Left forelimb (tissue), 1 donor: ENCODE results near the gene TRIM2.
A peak's percentile ranks its signal among the peaks of the same experiment; 100 is the strongest.

Experiments used
- DNase-seq: peaks from one replicate; pipeline ENCODE4 v3.0.0-alpha.2; 2018; ENCODE audit warnings: low spot score

TRIM2 gene

DNA sequence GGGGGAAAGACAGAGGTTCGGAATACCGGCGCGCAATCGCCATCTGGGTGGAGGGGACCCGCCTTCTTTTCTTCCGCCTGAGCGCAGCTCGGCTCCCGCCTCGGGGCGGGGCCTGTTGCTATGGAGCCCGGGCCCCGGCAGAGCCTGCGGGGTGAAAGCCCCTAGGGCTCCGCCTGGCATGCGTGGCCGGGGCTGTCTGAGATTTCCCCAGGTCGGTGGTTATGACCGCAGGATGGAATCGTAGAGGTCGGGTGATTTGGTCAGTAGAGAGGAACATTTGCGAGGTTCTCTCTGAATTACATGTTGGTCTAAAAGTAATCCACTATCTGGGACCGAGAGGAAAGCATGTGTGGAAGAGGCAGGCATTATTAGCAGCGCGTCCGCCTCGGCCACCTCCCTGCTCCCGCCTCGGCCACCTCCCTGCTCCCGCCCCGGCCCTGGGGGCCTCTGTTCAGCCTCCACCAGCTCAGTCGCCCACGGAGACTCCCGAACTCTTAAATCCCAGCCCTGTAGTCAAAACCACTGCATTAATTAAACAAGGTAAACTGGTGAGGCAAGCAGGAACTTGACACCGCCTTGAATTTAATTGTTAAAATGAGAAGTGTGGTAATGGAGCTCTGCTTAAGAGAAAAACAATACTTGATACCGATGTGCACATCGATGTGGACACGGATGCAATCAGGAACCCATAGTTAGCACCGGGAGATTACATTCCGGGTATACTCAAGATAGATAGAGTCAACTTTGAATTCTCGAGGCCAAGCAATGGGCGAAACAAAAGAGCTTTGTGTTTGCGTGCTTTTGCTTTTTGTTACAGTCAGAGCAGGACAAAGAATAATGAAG is 45.2 kb downstream of the TRIM2 start:
- DNase-seq, result peak; percentile 88

DNA sequence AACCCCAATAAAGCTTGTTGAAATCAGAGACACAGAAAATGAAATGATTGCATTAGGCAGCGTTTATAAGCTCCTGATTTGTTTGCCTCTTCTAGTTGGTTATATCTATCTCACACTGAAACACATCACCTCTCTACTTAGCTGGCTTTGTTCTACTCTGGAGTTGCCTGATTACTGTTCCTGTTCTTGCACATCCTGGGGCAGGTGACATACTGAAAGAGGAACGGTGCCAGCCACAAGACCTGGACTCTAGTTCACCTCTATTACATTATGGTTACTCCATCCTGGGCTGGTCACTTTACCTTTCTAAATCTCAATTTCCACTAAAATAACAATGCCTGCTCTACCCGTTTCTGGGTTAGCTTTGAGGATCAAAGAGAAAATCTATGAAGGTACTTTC is 47.9 kb downstream of the TRIM2 start:
- DNase-seq, result no peak

DNA sequence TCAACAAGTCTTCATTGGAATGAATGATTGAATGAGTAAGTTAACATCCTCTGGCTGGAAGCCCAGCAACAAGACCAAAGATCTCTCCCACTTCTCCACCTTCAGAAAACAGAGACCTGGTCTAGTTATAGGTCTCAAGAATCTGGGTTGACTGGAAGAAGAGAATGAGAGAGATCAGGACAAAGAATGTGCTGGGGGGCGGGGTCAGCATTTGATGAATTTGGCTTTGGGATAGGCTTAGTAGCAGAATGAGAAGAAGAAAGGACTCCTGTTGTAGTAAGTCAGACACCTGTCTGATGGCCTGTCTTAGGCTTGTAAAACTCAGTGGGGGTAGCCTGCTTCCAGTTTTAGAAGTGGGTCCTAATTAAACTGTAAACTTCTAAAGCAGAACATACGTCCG is 51.0 kb downstream of the TRIM2 start:
- DNase-seq, result no peak

DNA sequence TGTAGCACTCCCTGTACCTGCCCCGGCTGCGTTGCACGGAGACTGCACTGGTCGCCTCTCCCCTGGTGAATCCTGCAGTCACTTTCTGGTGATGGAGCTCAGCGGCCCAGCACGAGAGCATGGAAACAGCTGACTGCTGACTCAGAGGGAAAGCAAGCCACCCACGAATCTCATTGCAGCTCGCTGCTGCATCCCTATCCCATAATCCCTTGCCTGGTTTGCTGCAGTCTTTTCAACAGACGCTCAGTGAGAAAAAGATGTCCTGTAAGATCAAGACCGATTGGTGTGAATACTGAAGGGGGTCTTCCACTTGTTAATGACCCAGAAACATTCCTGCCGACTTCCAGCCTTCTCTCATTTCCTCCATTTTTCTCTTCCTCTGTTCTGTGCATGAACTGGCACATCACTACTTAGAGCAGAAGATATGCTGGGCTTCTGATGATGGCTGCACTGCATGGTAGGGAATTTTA is 52.9 kb downstream of the TRIM2 start:
- DNase-seq, result no peak

DNA sequence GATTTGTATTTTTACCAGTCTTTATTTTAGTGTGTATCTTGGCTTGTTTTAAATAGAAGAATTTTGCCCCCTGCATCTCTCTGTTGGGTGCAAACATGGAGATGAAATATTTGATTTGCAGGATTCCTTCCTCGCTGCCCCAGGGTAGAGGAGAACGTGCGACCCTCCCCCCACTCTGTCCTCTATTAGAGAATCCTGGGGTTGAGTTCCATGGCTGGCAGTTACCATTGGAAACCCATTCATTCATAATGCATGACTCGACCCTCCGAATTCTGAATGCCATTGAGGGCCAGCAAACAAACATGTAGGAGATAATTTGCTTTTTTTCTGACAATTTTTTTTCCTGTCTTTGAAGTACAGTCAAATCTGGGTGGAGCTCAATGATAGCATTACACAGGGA is 53.7 kb downstream of the TRIM2 start:
- DNase-seq, result no peak

DNA sequence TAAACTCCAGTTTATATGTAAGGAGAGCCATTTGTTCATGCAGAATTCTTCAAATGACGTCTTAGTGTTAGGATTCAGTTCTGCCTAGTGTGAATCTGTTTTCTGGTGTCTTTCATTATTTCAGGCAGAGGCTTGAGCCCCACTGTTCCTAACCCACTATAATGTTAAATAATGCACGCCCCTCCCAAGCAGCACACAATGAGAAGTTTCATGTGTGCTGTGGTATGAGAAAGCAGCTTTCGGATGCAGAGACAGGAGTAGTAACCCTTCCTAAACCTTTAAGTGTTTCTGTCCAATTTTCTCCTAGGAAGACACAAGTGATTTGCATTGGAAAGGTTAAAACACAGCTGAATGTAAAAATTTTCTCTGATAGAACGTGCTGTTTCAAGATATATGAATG is 54.5 kb downstream of the TRIM2 start:
- DNase-seq, result no peak

DNA sequence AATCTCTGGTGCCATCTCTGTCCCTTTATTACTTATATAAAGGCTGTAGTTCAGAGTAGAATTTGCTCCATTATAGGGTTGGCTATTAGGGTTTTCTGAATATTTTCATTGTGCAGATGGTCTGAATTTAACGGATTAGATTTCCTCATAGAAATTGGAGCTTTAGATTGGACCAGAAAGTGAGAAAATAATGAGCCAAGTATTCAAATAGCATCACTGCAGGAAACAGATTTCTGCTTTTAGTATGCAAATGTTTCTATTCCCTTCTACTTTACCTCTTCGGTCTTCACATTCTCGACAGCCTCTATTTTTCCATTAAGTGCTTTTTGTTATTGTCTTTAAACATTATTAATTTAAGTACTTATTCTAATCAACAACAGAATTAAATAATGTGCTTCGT is 55.4 kb downstream of the TRIM2 start:
- DNase-seq, result no peak

DNA sequence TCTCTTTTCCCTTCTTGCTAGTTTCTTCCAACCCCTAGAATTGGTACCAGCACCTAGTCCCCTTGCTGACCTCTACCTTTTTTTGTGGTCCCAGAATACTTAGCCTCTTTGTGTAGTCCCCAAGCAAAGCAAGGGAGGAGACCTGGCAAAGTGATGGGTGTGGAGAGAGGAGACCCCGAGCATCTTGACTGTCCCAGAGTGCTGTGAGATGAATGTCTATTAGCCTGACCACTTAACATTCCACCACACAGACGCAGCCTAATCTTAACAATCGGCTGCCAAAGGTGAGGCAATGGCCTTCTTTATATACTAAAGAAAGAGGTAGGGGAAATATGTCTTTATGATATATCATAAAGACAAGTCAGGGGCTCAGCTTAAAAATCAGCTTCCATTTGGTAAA is 55.9 kb downstream of the TRIM2 start:
- no peak for DNase-seq

DNA sequence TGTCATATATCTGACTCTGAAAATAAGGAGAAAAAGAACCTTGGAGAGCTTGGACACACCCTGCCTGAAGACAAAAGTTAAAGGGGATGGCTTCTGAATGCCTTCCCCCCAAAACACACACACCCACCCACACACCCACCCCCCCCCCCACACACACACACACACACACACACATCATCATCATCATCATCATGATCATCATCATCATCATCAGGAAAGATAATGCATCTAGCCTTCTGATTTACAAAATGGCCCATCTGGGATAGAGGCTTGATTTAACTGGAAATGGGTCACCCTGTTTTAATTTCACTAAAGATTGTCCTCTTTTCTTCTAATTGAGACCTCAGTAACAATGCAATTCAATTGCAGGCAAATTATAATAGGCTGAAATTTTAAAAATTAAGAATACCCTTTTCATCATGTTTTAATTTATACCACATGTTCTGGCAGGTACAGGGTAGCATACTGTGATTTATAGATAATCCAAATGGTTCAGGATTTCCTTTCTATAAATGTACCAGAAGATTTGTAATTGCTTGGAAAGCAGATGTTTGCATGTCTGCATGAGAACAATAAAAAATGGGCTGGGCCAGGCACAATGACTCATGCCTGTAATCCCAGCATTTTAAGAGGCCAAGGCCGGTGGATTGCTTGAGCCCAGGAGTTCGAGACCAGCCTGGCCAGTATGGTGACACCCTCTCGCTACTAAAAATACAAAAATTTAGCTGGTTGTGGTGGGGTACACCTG is 56.5 kb downstream of the TRIM2 start:
- no peak for DNase-seq

DNA sequence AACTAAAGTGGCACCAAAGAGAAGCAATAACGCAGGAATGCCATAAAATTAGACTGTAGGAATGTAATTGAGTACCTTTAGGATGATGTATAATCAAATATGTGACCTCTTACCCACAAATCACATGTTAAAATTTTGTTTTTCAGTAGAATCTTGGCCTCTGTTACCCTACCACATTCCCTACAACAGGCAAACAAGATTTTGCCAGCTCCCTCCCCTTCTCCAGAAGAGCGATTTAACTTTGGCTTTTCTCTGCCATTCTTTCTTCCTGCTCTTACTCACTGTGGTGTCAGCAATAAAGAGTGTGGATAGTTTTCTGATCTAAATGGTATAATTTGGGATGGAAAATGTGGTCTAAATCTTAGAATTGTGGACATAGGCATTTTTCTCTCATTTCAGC is 57.2 kb downstream of the TRIM2 start:
- DNase-seq, result no peak

DNA sequence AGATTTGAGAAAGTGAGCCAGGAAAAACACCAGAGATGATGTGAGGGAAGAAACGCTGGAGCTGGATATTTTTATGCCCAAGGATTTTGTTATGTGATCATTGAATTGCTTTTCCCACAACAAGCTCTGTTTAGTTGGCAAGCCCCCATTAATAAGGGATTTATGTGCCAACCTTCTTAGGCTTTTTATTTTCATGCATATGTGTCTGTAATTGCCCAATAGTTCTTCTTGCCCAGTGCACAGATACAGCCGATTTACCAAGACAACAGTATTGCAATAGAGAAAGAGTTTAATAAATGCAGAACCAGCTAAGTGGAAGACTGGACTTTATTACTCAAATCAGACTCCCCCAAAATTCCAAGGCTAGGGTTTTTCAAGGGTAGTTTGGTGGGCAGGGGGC is 57.7 kb downstream of the TRIM2 start:
- no peak for DNase-seq

DNA sequence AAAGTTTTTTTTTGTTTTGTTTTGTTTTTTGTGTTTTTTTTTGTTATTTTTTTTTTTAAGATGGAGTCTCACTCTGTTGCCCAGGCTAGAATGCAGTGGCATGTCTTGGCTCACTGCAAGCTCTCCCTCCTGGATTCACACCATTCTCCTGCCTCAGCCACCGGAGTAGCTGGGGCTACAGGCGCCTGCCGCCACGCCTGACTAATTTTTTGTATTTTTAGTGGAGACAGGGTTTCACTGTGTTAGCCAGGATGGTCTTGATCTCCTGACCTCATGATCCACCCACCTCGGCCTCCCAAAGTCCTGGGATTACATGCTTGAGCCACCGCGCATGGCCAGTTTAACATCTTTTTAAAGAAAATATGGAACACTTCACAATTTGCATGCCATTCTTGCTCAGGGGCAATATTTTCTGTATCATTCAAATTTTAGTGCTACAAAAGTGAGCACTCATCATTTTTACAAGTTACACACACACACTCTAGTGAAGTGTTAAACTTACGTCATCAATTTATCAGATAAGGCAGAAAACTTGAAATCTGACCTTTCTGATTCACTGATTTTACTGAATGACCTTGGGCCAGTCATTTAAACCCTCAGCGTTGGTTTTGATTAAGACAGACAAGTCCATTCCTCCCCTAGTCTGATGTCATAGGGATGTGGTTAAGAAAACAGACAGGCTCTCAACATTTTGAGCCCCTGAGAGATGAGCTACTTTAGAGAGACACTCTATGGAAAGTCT is 61.2 kb downstream of the TRIM2 start:
- no peak for DNase-seq

DNA sequence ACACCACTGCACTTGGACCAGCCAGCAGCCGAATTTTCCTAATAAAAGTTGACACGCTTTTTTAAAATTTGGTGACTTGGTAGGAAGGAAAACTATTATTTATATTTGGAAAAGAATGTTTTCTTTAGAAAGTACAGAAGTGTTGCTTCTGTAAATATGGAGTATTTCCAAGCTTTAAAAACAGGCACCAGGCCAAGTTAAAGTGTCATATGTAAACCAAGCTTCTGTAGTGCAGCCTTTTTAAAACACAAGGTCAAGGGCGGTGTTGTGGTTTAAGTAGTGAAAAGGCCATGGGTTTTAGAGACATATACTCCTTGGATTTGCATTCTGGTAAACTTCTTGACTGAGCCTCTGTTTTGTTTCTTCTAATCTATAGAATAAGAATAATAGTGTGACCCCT is 62.7 kb downstream of the TRIM2 start:
- no peak for DNase-seq

DNA sequence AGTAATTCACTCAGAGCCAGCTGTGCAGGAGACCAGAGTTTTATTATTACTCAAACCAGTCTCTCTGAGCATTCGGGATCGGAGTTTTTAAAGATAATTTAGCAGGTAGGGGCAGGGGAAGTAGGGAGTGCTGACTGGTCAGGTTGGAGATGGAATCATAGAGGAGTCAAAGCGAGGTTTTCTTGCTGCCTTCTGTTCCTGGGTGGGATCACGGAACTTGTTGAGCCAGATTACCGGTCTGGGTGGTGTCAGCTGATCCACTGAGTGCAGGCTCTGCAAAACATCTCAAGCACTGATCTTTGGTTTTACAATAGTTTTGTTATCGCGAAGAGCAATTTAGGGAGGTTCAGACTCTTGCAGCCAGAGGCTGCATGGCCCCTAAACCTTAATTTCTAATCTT is 63.6 kb downstream of the TRIM2 start:
- no peak for DNase-seq

DNA sequence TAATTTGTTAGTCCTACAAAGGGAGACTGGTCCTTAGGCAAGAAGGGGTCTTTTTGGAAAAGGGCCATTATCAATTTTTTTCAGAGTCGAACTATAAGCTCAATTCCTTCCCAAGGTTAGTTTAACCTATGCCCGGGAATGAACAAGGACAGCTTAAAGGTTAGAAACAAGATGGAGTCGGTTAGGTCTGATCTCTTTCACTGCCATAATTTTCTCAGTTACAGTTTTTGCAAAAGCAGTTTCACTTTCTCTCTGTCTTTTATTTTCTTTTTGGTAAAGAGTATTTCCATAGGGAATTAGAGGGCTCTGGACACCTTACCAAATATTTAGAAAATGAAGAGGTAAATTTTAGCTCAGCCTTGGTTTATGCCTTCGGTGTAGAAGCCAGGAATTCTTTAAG is 64.1 kb downstream of the TRIM2 start:
- no peak for DNase-seq

DNA sequence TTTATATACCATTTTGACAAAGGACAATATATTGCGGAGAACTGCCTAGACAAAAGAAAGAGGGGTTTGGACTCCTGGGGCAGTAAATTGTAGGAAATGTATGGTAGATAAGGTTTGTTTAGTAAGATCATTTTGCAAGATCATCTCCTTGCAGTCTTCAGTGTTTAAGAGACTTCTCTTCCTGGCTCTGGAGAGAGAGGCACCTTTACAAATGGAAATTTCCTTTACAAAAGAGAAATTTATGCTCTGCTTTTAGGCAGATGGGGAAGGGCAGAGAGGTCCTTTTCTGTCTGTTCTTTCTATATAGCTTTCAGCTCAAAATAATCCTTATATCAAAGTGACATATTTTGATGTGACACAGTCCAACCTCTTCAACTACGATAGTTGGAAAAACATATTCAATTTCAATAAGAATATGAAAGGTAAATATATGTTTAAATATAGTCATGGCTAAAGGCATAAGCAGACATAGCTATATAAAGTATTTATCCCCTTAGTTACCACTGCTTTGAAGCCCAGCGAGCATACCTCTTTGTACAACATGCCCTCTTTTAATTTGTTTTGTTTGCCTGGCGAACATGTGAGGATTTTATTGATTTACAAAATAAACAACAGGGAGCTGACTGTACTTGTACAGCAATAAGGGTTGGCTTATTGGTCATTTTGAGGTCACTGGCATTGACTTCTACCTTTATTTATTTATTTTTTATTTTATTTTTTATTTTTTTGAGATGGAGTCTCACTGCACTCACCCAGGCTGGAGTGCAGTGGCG is 65.2 kb downstream of the TRIM2 start:
- no peak for DNase-seq

DNA sequence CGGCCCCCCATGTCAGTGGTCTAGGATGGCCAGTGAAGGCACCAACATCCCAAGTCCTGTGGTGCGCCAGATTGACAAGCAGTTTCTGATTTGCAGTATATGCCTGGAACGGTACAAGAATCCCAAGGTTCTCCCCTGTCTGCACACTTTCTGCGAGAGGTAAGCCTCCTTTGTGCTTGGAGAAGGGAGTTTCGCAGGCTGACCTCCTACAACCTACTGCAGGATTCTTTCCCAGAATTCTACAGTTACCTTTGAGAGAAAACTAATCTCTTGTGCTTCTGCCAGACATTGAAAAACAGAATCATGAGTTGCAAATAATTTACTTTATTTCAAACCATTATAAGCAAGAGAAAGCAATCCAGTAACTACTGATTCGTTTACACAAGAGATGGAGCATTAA is 66.1 kb downstream of the TRIM2 start:
- no peak for DNase-seq

DNA sequence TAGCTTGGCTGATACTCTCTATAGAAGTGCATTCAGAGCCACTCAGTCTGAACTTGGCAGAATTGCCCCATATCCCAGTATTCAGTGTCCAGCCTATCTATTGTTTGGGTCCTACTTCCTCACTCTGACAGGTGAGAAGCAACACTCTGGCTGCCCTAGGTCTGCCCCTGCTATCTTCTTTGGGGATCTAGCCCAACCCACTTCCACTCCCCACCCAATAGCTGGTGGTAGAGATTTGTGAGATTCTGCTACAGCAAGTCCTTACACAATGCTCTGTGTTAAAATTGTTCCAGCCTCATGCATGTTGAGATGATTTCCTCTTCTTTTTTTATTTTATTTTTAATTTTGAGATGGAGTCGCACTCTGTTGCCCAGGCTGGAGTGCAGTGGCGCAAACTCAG is 67.6 kb downstream of the TRIM2 start:
- DNase-seq, result no peak

DNA sequence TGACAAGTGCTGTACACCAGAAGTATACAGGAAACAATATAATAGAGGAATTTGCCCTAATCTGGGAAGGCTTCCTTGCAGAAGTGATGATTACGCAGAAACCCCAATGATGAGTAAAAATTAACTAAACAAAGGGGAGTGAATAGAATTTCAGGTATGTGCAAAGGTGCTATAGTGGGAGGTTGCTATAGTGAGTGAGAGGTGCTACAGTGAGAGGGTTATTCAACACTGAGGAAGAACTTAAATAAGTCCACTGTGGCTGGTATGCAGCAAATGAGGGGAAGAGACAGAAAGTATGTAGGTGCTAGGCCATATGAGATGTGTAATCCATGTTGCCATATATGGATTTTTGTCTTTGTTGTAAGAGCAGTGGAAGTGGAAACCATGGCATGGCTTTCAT is 69.5 kb downstream of the TRIM2 start:
- no peak for DNase-seq

DNA sequence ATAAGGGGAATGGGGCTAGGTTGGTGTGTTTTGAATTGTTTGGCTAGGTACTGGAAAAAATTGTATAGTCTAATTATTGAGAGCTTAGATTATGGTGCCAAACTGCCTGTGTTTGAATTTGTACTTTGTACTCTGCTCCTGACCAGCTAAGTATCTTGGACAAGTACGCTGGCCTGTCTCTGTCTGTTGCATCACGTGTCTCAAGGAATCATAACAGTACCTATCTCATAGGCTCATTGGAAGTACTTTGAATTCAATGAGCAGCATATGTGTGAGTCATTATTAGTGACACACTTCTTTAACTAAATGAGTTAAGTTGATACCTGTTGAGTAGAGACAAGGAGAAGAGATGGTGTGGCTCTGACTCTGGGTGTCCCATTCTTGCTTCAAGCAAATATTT is 70.7 kb downstream of the TRIM2 start:
- DNase-seq, result no peak

DNA sequence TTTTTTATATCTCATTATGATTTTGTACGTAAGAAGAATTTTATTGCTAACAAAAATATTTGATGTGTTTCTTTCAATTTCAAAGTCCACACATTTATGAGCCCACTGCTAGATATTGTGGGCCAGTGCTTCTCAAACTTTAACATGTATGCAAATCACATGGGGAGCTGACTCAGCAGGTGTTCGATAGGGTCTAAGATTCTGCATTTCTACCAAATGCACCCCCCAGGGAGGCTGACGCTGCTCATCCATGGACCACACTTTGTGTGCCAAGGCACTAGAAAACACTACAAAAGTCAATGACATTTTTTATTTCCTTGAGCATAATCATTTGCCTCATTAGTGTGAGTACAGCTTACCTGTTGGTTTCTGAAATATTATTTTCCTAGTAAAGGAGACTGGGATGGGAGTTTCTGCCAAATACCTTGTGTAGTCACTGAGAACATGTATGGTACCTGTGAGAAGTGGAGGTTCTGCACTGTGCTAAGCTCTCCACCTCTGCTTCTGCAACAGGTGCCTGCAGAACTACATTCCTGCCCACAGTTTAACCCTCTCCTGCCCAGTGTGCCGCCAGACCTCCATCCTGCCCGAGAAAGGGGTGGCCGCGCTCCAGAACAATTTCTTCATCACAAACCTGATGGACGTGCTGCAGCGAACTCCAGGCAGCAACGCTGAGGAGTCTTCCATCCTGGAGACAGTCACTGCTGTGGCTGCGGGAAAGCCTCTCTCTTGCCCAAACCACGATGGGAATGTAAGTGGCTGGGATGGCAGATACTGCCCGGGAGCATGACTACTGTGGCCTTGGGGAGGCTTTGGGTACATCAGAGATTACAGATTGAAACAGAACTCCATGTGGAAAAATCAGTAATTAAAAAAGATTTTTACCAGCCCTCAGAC is 71.4 kb downstream of the TRIM2 start:
- DNase-seq, result no peak
